CD4-positive, alpha-beta T cell (primary cell): ENCODE results near the gene HAUS2. TPM values are rescaled to one million over a fixed set of nuclear protein-coding genes. Genes with fewer than 3 reads are reported as not detected.

Source experiments
- ATAC-seq: fragments of 200-7000 bp; cut with Tn5 transposase; one replicate; pipeline ENCODE4 v1.10.0; 2022; ENCODE audit warnings: mild to moderate bottlenecking; ENCODE audit not compliant: poor library complexity
- CTCF ChIA-PET: fragments of 350-600 bp; sonication (Branson Sonifier 250); formaldehyde crosslinking; loops from one replicate; lab custom pipeline; 2021; ENCODE audit warnings: antibody characterized with exemption, inconsistent platforms; lab: Charles Lee
- POLR2A ChIA-PET: fragments of 350-600 bp; sonication (Branson Sonifier 250); formaldehyde crosslinking; loops from one replicate; lab custom pipeline; 2021; ENCODE audit warnings: antibody characterized with exemption, inconsistent platforms; lab: Charles Lee
- DNase-seq, 14 experiments: peaks; one replicate each; pipeline ENCODE4 v3.0.0-alpha.2; 2013 to 2020; ENCODE audit warnings: mixed read lengths in 2 of 14
- H3K27ac ChIP-seq, 2 donors: one replicate each; pipeline versions ENCODE4 v1.5.1 to v1.7.0; 2013; ENCODE audit warnings: low read length in 2 of 2, low read depth in 1 of 2, mild to moderate bottlenecking in 1 of 2
- H3K27me3 ChIP-seq, 2 experiments: 1 replicate in 1 of 2; 2 replicates in 1 of 2; pipeline versions ENCODE4 v1.6.1 to v1.7.0; 2013; ENCODE audit warnings: low read length in 2 of 2, control low read depth in 1 of 2, mild to moderate bottlenecking in 1 of 2, moderate library complexity in 1 of 2; ENCODE audit not compliant: insufficient read depth in 2 of 2, control insufficient read depth in 1 of 2
- H3K36me3 ChIP-seq: one replicate; pipeline ENCODE4 v1.6.1; 2013; ENCODE audit warnings: low read length, control low read depth; ENCODE audit not compliant: insufficient read depth
- H3K4me1 ChIP-seq: one replicate; pipeline ENCODE4 v1.6.1; 2013; ENCODE audit warnings: low read length, control low read depth; ENCODE audit not compliant: insufficient read depth
- H3K4me3 ChIP-seq: one replicate; pipeline ENCODE4 v1.5.1; 2013; ENCODE audit warnings: mild to moderate bottlenecking, low read length, moderate library complexity
- H3K9me3 ChIP-seq, 2 experiments: 1 replicate in 1 of 2; 2 replicates in 1 of 2; pipeline versions ENCODE4 v1.6.1 to v1.7.0; 2013; ENCODE audit warnings: low read length in 2 of 2, mild to moderate bottlenecking in 2 of 2, control low read depth in 1 of 2, moderate library complexity in 1 of 2; ENCODE audit not compliant: control insufficient read depth in 1 of 2, insufficient read depth in 1 of 2
- H3K27ac Mint-ChIP-seq: one replicate; pipeline ENCODE4 v1.8.0; 2020; ENCODE audit warnings: mixed read lengths
- H3K27me3 Mint-ChIP-seq: one replicate; pipeline ENCODE4 v1.8.0; 2021; ENCODE audit warnings: mixed read lengths
- H3K36me3 Mint-ChIP-seq: one replicate; pipeline ENCODE4 v1.8.0; 2021; ENCODE audit warnings: low read depth, mixed read lengths
- H3K4me1 Mint-ChIP-seq: one replicate; pipeline ENCODE4 v1.8.0; 2021; ENCODE audit warnings: low read depth, mixed read lengths
- H3K4me3 Mint-ChIP-seq: one replicate; pipeline ENCODE4 v1.8.0; 2020; ENCODE audit warnings: mild to moderate bottlenecking, mixed read lengths
- H3K9me3 Mint-ChIP-seq: one replicate; pipeline ENCODE4 v1.8.0; 2020; ENCODE audit warnings: mixed read lengths
- CTCF ChIP-seq: fragments of 200-600 bp; IDR thresholded peaks from one replicate; pipeline ENCODE4 v1.8.0; 2022; ENCODE audit warnings: antibody characterized with exemption, mild to moderate bottlenecking
- intact Hi-C, 2 experiments: fragments of 100-400 bp; cut with DNase I in 1 of 2; cut with micrococcal nuclease in 1 of 2; formaldehyde crosslinking; loops; one replicate each; pipeline versions ENCODE4 v1.15.1 to v1.9.0; 2023 to 2025; cut with DNase I, micrococcal nuclease
- total RNA-seq, 174 experiments: library from RNA in 2 of 174; stranded (reverse) in 2 of 174; gene quantifications; one replicate each; pipeline ENCODE4 v1.2.3 and lab custom pipeline; 2021 to 2026

The HAUS2 gene
- total RNA-seq, 2 experiments from 2014 or later: 23.0 to 28.2 TPM

GRCh38 chr15:42611532-42611931 lies 62.9 kb downstream of the HAUS2 start:
- Histone ChIP-seq H3K4me1 (peaks cover 17% of the 10 kb centered on the region), H3K4me3 (no peak overlapping the region), H3K36me3 (no peaks in the 10 kb centered on the region), H3K9me3 (no peaks in the 10 kb centered on the region), H3K27me3 (no peaks in the 10 kb centered on the region), H3K27ac (no peak overlapping the region)
- Mint-ChIP-seq H3K4me1 (peaks cover 18% of the 10 kb centered on the region), H3K36me3 (no peaks in the 10 kb centered on the region), H3K27ac (no peak overlapping the region), H3K4me3 (no peak overlapping the region), H3K27me3 (no peaks in the 10 kb centered on the region), H3K9me3 (no peaks in the 10 kb centered on the region)
- ChIA-PET CTCF (interaction anchor here (0.6 kb wide), 1 partner anchor 197 kb away, joined by 3 read pairs; no protein-coding TSS in a partner anchor), POLR2A (interaction anchor here (0.7 kb wide), 1 partner anchor 341 kb away, joined by 3 read pairs; no protein-coding TSS in a partner anchor)
- intact Hi-C loops: no loop called here
- DNase-seq (no peak), ATAC-seq (no peak)
- no peak for TF ChIP-seq CTCF

- TF ChIP-seq CTCF: no peak
- Histone ChIP-seq H3K36me3 (no peaks in the 10 kb centered on the region), H3K27ac (no peak overlapping the region), H3K9me3 (no peaks in the 10 kb centered on the region), H3K4me1 (peaks cover 17% of the 10 kb centered on the region), H3K27me3 (no peaks in the 10 kb centered on the region), H3K4me3 (no peak overlapping the region)
- H3K27ac Mint-ChIP-seq: no peak overlapping the region
- H3K4me3 Mint-ChIP-seq: no peak overlapping the region
- ChIA-PET POLR2A (no interaction called here), CTCF (no interaction called here)
- no peaks in the 10 kb centered on the region for H3K9me3 Mint-ChIP-seq
- intact Hi-C loops: no loop called here
- H3K4me1 Mint-ChIP-seq: peaks cover 18% of the 10 kb centered on the region
- H3K27me3 Mint-ChIP-seq: no peaks in the 10 kb centered on the region
- no peak for ATAC-seq
- no peaks in the 10 kb centered on the region for H3K36me3 Mint-ChIP-seq
- DNase-seq: no peak
Observed at GRCh38 chr15:42612367-42612912, 63.8 kb downstream of the HAUS2 start.

GRCh38 chr15:42616107-42616506 lies 67.5 kb downstream of the HAUS2 start:
- no peaks in the 10 kb centered on the region for H3K27me3 ChIP-seq
- no peaks in the 10 kb centered on the region for H3K4me1 ChIP-seq
- no peak overlapping the region for H3K27ac ChIP-seq
- Mint-ChIP-seq H3K9me3 (no peaks in the 10 kb centered on the region), H3K4me1 (no peaks in the 10 kb centered on the region), H3K4me3 (no peak overlapping the region), H3K27ac (no peak overlapping the region), H3K27me3 (no peaks in the 10 kb centered on the region), H3K36me3 (no peaks in the 10 kb centered on the region)
- H3K36me3 ChIP-seq: no peaks in the 10 kb centered on the region
- intact Hi-C loops: no loop called here
- ATAC-seq (no peak), DNase-seq (no peak)
- no peak overlapping the region for H3K4me3 ChIP-seq
- H3K9me3 ChIP-seq: no peaks in the 10 kb centered on the region
- CTCF ChIA-PET: interaction anchor here (0.6 to 1.3 kb wide), 2 partner anchors 10 to 21 kb away, joined by 3 to 4 read pairs; no protein-coding TSS in a partner anchor
- no peak for TF ChIP-seq CTCF
- POLR2A ChIA-PET: no interaction called here

Other genes with a start within 250 kb of the HAUS2 start
- gene CAPN3, start 189.3 kb upstream of the HAUS2 start, total RNA-seq: 1 to 10 TPM; 8.2 to 8.7 TPM
- 10 to 100 TPM; 30.9 to 31.4 TPM for gene ZNF106, start 57.7 kb upstream of the HAUS2 start, total RNA-seq
- gene SNAP23, start 53.2 kb upstream of the HAUS2 start, total RNA-seq: 10 to 100 TPM; 37.4 to 40.1 TPM
- gene LRRC57, start within 50 bp of the HAUS2 start, total RNA-seq: 10 to 100 TPM; 25.8 to 29.6 TPM
- 1 to 10 TPM; 2.8 to 4.6 TPM for gene STARD9, start 26.8 kb downstream of the HAUS2 start, total RNA-seq
- gene CDAN1, start 188.3 kb downstream of the HAUS2 start, total RNA-seq: 10 to 100 TPM; 23.2 to 24.7 TPM